ENCODE results near the gene PTH1R.

PTH1R gene

GRCh38 chr3:46884427-46884826, 6.9 kb downstream of the PTH1R start:
- no peak for DNase-seq

- DNase-seq, result no peak
Observed at GRCh38 chr3:46884929-46885328, 7.4 kb downstream of the PTH1R start.

- no peak for DNase-seq
Observed at GRCh38 chr3:46885612-46886011, 8.1 kb downstream of the PTH1R start.

- no peak for DNase-seq
Observed at GRCh38 chr3:46887980-46888494, 10.5 kb downstream of the PTH1R start.

GRCh38 chr3:46888705-46889104, 11.2 kb downstream of the PTH1R start:
- no peak for DNase-seq

- no peak for DNase-seq
Observed at GRCh38 chr3:46889381-46890110, 12.0 kb downstream of the PTH1R start.

- DNase-seq, result no peak
Observed at GRCh38 chr3:46890132-46890531, 12.6 kb downstream of the PTH1R start.

- DNase-seq, result no peak
Observed at GRCh38 chr3:46891132-46891531, 13.6 kb downstream of the PTH1R start.

GRCh38 chr3:46892285-46893145, 15.0 kb downstream of the PTH1R start:
- no peak for DNase-seq

- no peak for DNase-seq
Observed at GRCh38 chr3:46893146-46893748, 15.7 kb downstream of the PTH1R start.

GRCh38 chr3:46893763-46894162, 16.2 kb downstream of the PTH1R start:
- no peak for DNase-seq

GRCh38 chr3:46894256-46894655, 16.7 kb downstream of the PTH1R start:
- DNase-seq, result no peak

GRCh38 chr3:46895204-46895660, 17.7 kb downstream of the PTH1R start:
- peak; percentile 74 to 80 for DNase-seq

GRCh38 chr3:46895761-46896160, 18.2 kb downstream of the PTH1R start:
- no peak for DNase-seq

- DNase-seq, result no peak
Observed at GRCh38 chr3:46896386-46896785, 18.9 kb downstream of the PTH1R start.

- DNase-seq, result no peak
Observed at GRCh38 chr3:46897031-46897430, 19.5 kb downstream of the PTH1R start.

- DNase-seq, result no peak
Observed at GRCh38 chr3:46897829-46898320, 20.4 kb downstream of the PTH1R start.

- no peak for DNase-seq
Observed at GRCh38 chr3:46898321-46899150, 21.0 kb downstream of the PTH1R start.

- no peak for DNase-seq
Observed at GRCh38 chr3:46899151-46900006, 21.9 kb downstream of the PTH1R start.

GRCh38 chr3:46900007-46900292, 22.4 kb downstream of the PTH1R start:
- DNase-seq, result no peak

- no peak for DNase-seq
Observed at GRCh38 chr3:46900356-46900755, 22.8 kb downstream of the PTH1R start.

- no peak for DNase-seq
Observed at GRCh38 chr3:46901061-46901460, 23.5 kb downstream of the PTH1R start.
